Parathyroid adenoma (tissue), 2 donors: Measurements from ENCODE around the gene ANKRD27.

ENCODE experiments used
- H2AFZ ChIP-seq: fragments of 300-600 bp; sonication (generic); one replicate; pipeline ENCODE4 v1.7.0; 2017; ENCODE audit warnings: antibody characterized with exemption, mild to moderate bottlenecking
- H3K27ac ChIP-seq: fragments of 300-600 bp; sonication (generic); one replicate; pipeline ENCODE4 v1.7.0; 2017
- H3K27me3 ChIP-seq: fragments of 300-600 bp; sonication (generic); one replicate; pipeline ENCODE4 v1.7.0; 2017; ENCODE audit warnings: low read length; ENCODE audit not compliant: control insufficient read depth, insufficient read depth
- H3K36me3 ChIP-seq: fragments of 300-600 bp; sonication (generic); one replicate; pipeline ENCODE4 v1.7.0; 2017; ENCODE audit warnings: low read length; ENCODE audit not compliant: control insufficient read depth, insufficient read depth
- H3K4me1 ChIP-seq: fragments of 300-600 bp; sonication (generic); one replicate; pipeline ENCODE4 v1.7.0; 2017; ENCODE audit warnings: control low read depth
- H3K4me2 ChIP-seq: fragments of 300-600 bp; sonication (generic); one replicate; pipeline ENCODE4 v1.7.0; 2017; ENCODE audit warnings: low read length
- H3K4me3 ChIP-seq: fragments of 300-600 bp; sonication (generic); one replicate; pipeline ENCODE4 v1.7.0; 2017; ENCODE audit warnings: low read depth, low read length
- H3K79me2 ChIP-seq: fragments of 300-600 bp; sonication (generic); one replicate; pipeline ENCODE4 v1.7.0; 2017; ENCODE audit warnings: control low read depth
- H3K9ac ChIP-seq: fragments of 300-600 bp; sonication (generic); one replicate; pipeline ENCODE4 v1.7.0; 2017; ENCODE audit warnings: mild to moderate bottlenecking
- H3K9me3 ChIP-seq: fragments of 300-600 bp; sonication (generic); one replicate; pipeline ENCODE4 v1.7.0; 2017; ENCODE audit warnings: low read length; ENCODE audit not compliant: control insufficient read depth
- CTCF ChIP-seq: fragments of 300-600 bp; sonication (generic); IDR thresholded peaks from one replicate; pipeline ENCODE4 v1.7.0; 2017; ENCODE audit warnings: antibody characterized with exemption, mild to moderate bottlenecking
- donor health status: primary hyperparathyroidism.

Gene ANKRD27

DNA sequence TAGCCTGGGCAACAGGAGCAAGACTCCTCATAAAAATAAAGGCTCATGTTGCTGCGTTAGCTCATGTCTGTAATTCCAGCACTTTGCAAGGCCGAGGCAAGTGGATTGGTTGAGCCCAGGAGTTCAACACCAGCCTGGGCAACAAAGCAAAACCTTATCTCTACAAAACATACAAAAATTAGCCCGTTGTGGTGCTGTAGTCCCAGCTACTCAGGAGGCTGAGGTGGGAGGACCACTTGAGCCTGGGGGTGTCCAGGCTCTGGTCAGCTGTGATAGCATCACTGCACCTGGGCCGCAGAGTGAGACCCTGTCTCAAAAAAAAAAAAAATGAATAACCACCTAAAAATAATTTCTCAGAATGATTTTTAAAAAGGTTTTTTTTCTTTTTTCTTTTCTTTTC, 12.7 kb upstream of the ANKRD27 start:
- H3K4me2 ChIP-seq: no peak overlapping the region
- TF ChIP-seq CTCF: no peak
- H3K27ac ChIP-seq: no peak overlapping the region

GRCh38 chr19:32686847-32687475, 12.0 kb upstream of the ANKRD27 start:
- Histone ChIP-seq H3K27ac (no peak overlapping the region), H3K4me1 (peaks cover 6% of the 10 kb centered on the region), H3K4me2 (no peak overlapping the region), H3K9me3 (no peaks in the 10 kb centered on the region), H3K79me2 (peaks cover 12% of the 10 kb centered on the region), H3K9ac (no peak overlapping the region), H3K4me3 (no peak overlapping the region), H2AFZ (no peak overlapping the region), H3K27me3 (no peaks in the 10 kb centered on the region), H3K36me3 (no peaks in the 10 kb centered on the region)
- no peak for TF ChIP-seq CTCF

More for the DNA sequence above, 12.7 kb upstream of the ANKRD27 start:
- no peaks in the 10 kb centered on the region for H3K36me3 ChIP-seq
- H3K9me3 ChIP-seq: no peaks in the 10 kb centered on the region
- H3K9ac ChIP-seq: no peak overlapping the region
- peaks cover 10% of the 10 kb centered on the region for H3K4me1 ChIP-seq
- no peaks in the 10 kb centered on the region for H3K27me3 ChIP-seq
- no peak overlapping the region for H3K4me3 ChIP-seq
- H2AFZ ChIP-seq: no peak overlapping the region
- peaks cover 18% of the 10 kb centered on the region for H3K79me2 ChIP-seq

GRCh38 chr19:32682317-32682716, 7.3 kb upstream of the ANKRD27 start:
- H3K4me1 ChIP-seq: no peaks in the 10 kb centered on the region
- H3K9ac ChIP-seq: no peak overlapping the region
- TF ChIP-seq CTCF: no peak
- no peak overlapping the region for H3K4me2 ChIP-seq
- no peaks in the 10 kb centered on the region for H3K79me2 ChIP-seq
- H3K9me3 ChIP-seq: no peaks in the 10 kb centered on the region
- no peak overlapping the region for H2AFZ ChIP-seq
- no peak overlapping the region for H3K4me3 ChIP-seq
- H3K27me3 ChIP-seq: no peaks in the 10 kb centered on the region
- no peaks in the 10 kb centered on the region for H3K36me3 ChIP-seq
- H3K27ac ChIP-seq: no peak overlapping the region

DNA sequence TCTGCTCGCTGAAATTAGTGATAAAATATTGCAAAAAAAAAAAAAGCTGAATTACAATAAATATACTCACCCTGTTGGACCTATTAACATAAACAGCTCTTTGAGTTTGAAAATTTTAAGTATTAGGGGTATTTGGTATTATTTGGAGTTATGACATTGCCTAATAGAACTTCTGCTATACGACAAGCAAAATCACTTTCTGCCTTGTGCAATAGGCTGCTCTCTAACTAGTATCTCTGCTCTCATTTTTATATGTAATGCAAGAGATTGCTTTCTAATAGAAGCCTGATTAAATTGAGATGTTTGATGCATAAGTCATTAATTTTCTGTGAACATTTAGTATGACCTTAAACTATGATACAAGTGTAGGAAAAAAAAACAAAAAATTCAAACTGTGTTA, 6.0 kb upstream of the ANKRD27 start:
- no peak overlapping the region for H3K27ac ChIP-seq
- no peak overlapping the region for H3K4me3 ChIP-seq
- H3K27me3 ChIP-seq: no peaks in the 10 kb centered on the region
- no peaks in the 10 kb centered on the region for H3K9me3 ChIP-seq
- H3K4me1 ChIP-seq: no peaks in the 10 kb centered on the region
- no peak overlapping the region for H3K9ac ChIP-seq
- no peak for TF ChIP-seq CTCF
- no peaks in the 10 kb centered on the region for H3K36me3 ChIP-seq
- no peak overlapping the region for H2AFZ ChIP-seq
- no peaks in the 10 kb centered on the region for H3K79me2 ChIP-seq
- H3K4me2 ChIP-seq: no peak overlapping the region

- Histone ChIP-seq H2AFZ (no peak overlapping the region), H3K9ac (no peak overlapping the region), H3K4me1 (no peaks in the 10 kb centered on the region), H3K4me3 (no peak overlapping the region), H3K79me2 (peaks cover 12% of the 10 kb centered on the region), H3K27me3 (no peaks in the 10 kb centered on the region), H3K4me2 (no peak overlapping the region), H3K36me3 (no peaks in the 10 kb centered on the region), H3K9me3 (no peaks in the 10 kb centered on the region), H3K27ac (no peak overlapping the region)
- TF ChIP-seq CTCF: no peak
Observed at GRCh38 chr19:32677657-32678056, 2.7 kb upstream of the ANKRD27 start.
